DOHH2 (cell line): ENCODE measurements around the gene MS4A1.
"Not testable (repeated sequence)": the region's sequence is repeated elsewhere in the genome, so short reads cannot be mapped to it uniquely, and the experiment has no call there.

ENCODE experiments used
- H3F3A ChIP-seq: fragments of 200-600 bp; sonication (generic), shearing (Covaris generic); 2 replicates; pipeline ENCODE4 v1.6.0; 2016; ENCODE audit warnings: antibody characterized with exemption, mild to moderate bottlenecking; ENCODE audit not compliant: control insufficient read depth, insufficient read depth
- H3K27ac ChIP-seq: fragments of 200-600 bp; sonication (generic); 2 replicates; pipeline ENCODE4 v1.5.1; 2014; ENCODE audit warnings: low read depth, mild to moderate bottlenecking, low read length, moderate library complexity
- H3K27me3 ChIP-seq: fragments of 200-600 bp; sonication (generic); 2 replicates; pipeline ENCODE4 v1.6.1; 2014; ENCODE audit warnings: mild to moderate bottlenecking, low read length, mixed read lengths; ENCODE audit not compliant: control insufficient read depth
- H3K36me3 ChIP-seq: fragments of 200-600 bp; sonication (generic); 2 replicates; pipeline ENCODE4 v1.6.1; 2014; ENCODE audit warnings: mild to moderate bottlenecking, low read length, moderate library complexity, mixed read lengths; ENCODE audit not compliant: control insufficient read depth
- H3K4me1 ChIP-seq: fragments of 200-600 bp; sonication (generic); 2 replicates; pipeline ENCODE4 v1.6.1; 2014; ENCODE audit warnings: mild to moderate bottlenecking, low read length, mixed read lengths; ENCODE audit not compliant: control insufficient read depth
- H3K4me2 ChIP-seq: fragments of 200-600 bp; sonication (generic); 2 replicates; pipeline ENCODE4 v1.6.0; 2014; ENCODE audit warnings: mild to moderate bottlenecking, low read length, moderate library complexity
- H3K4me3 ChIP-seq: fragments of 200-600 bp; sonication (generic); 2 replicates; pipeline ENCODE4 v1.5.1; 2014; ENCODE audit warnings: mild to moderate bottlenecking, low read length, mixed read lengths
- H3K79me2 ChIP-seq: fragments of 200-600 bp; sonication (generic); 2 replicates; pipeline ENCODE4 v1.6.1; 2014; ENCODE audit warnings: mild to moderate bottlenecking, low read length, mixed read lengths; ENCODE audit not compliant: control insufficient read depth
- H3K9me2 ChIP-seq: fragments of 200-600 bp; sonication (generic); replicated peaks from 2 replicates; pipeline ENCODE4 v1.6.1; 2014; ENCODE audit warnings: mild to moderate bottlenecking, low read length, mixed read lengths; ENCODE audit not compliant: control insufficient read depth
- H3K9me3 ChIP-seq: fragments of 200-600 bp; sonication (generic); 2 replicates; pipeline ENCODE4 v1.6.1; 2014; ENCODE audit warnings: antibody characterized with exemption, low read length, mixed read lengths; ENCODE audit not compliant: control insufficient read depth, insufficient read depth
- H4K20me1 ChIP-seq: fragments of 200-600 bp; sonication (generic); 2 replicates; pipeline ENCODE4 v1.6.0; 2014; ENCODE audit warnings: low read depth, mild to moderate bottlenecking, antibody characterized with exemption, low read length, moderate library complexity; ENCODE audit not compliant: control insufficient read depth, insufficient read depth
- EZH2phosphoT487 ChIP-seq: fragments of 200-600 bp; sonication (generic); IDR thresholded peaks from 2 replicates; pipeline ENCODE4 v1.6.1; 2017; ENCODE audit warnings: borderline replicate concordance, mild to moderate bottlenecking, antibody characterized with exemption, low read length, moderate library complexity, mixed read lengths
- TF ChIP-seq, protein P1 (sequence below): fragments of 200-600 bp; sonication (generic); IDR thresholded peaks from one replicate; pipeline ENCODE4 v1.5.1; 2014; ENCODE audit warnings: antibody characterized with exemption, mild to moderate bottlenecking, low read depth, low read length; ENCODE audit not compliant: poor library complexity, severe bottlenecking

Gene MS4A1

DNA sequence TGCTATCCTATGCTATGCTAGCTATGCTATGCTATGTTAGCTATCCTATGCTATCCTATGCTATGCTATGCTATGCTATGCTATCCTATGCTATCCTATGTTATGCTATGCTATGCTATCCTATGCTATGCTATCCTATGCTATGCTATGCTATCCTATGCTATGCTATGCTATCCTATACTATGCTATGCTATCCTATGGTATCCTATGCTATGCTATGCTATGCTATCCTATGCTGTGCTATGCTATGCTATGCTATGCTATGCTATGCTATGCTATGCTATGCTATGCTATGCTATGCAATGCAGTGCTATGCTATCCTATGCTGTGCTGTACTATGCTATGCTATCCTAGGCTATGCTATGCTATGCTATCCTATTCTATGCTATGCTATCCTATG lies 8.6 kb upstream of the MS4A1 start:
- Histone ChIP-seq H3K9me3 (peaks cover 6% of the 10 kb centered on the region; the same call in 1 of the 2 replicates), H3K4me2 (peak overlapping the region; percentile 79), H3K27me3 (no peaks in the 10 kb centered on the region), H3K36me3 (no peaks in the 10 kb centered on the region), H3K27ac (no peak overlapping the region), H3K79me2 (no peaks in the 10 kb centered on the region), H3K9me2 (no peaks in the 10 kb centered on the region), H3K4me3 (peak overlapping the region; percentile 65; the same call in 1 of the 2 replicates), H3F3A (peaks cover 14% of the 10 kb centered on the region), H3K4me1 (peaks cover 63% of the 10 kb centered on the region), H4K20me1 (no peaks in the 10 kb centered on the region)
- TF ChIP-seq, protein P1, sequence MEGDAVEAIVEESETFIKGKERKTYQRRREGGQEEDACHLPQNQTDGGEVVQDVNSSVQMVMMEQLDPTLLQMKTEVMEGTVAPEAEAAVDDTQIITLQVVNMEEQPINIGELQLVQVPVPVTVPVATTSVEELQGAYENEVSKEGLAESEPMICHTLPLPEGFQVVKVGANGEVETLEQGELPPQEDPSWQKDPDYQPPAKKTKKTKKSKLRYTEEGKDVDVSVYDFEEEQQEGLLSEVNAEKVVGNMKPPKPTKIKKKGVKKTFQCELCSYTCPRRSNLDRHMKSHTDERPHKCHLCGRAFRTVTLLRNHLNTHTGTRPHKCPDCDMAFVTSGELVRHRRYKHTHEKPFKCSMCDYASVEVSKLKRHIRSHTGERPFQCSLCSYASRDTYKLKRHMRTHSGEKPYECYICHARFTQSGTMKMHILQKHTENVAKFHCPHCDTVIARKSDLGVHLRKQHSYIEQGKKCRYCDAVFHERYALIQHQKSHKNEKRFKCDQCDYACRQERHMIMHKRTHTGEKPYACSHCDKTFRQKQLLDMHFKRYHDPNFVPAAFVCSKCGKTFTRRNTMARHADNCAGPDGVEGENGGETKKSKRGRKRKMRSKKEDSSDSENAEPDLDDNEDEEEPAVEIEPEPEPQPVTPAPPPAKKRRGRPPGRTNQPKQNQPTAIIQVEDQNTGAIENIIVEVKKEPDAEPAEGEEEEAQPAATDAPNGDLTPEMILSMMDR = no peak
- no peak for TF ChIP-seq EZH2phosphoT487

DNA sequence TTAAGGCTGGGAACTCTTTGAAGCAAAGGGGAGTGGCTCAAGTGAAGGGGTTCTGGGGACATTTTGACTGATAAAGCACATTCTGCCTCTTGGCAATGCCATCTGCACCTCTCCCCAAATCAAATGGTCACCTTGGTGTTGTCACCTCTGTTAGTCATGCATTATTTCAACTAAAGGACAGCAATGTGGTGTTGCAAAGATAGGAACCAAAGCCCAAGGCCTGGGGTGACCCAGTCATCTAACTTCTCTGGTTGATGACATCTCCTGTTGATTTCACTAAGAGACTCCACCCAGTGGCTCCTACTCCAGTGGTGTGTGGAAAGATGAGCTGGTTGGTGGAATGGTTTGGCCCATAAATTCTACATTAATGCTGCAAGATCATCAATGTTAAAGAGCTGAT lies 7.8 kb upstream of the MS4A1 start:
- no peak overlapping the region for H3K4me2 ChIP-seq
- H3K9me2 ChIP-seq = no peaks in the 10 kb centered on the region
- H3K79me2 ChIP-seq = no peaks in the 10 kb centered on the region
- TF ChIP-seq, protein P1 = no peak
- no peak for TF ChIP-seq EZH2phosphoT487
- H3F3A ChIP-seq = peaks cover 11% of the 10 kb centered on the region
- no peaks in the 10 kb centered on the region for H3K36me3 ChIP-seq
- H3K9me3 ChIP-seq = peaks cover 6% of the 10 kb centered on the region; the same call in 1 of the 2 replicates
- H3K27ac ChIP-seq = no peak overlapping the region
- no peak overlapping the region for H3K4me3 ChIP-seq
- no peaks in the 10 kb centered on the region for H4K20me1 ChIP-seq
- H3K27me3 ChIP-seq = no peaks in the 10 kb centered on the region
- peaks cover 62% of the 10 kb centered on the region for H3K4me1 ChIP-seq

DNA sequence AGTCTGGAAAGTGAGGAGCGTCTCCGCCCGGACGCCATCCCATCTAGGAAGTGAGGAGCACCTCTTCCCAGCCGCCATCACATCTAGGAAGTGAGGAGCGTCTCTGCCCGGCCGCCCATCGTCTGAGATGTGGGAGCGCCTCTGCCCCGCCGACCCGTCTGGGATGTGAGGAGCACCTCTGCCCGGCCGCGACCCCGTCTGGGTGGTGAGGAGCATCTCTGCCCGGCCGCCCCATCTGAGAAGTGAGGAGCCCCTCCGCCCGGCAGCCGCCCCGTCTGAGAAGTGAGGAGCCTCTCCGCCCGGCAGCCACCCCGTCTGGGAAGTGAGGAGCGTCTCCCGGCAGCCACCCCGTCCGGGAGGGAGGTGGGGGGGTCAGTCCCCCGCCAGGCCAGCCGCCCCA lies 4.5 kb upstream of the MS4A1 start:
- Histone ChIP-seq H3F3A (peaks cover 28% of the 10 kb centered on the region), H3K79me2 (peaks cover 18% of the 10 kb centered on the region), H3K4me1 (peaks cover 62% of the 10 kb centered on the region), H3K36me3 (peaks cover 23% of the 10 kb centered on the region)
- not testable (repeated sequence) for H3K27me3 ChIP-seq, H4K20me1 ChIP-seq, H3K27ac ChIP-seq, H3K4me3 ChIP-seq, H3K4me2 ChIP-seq, H3K9me3 ChIP-seq, H3K9me2 ChIP-seq

DNA sequence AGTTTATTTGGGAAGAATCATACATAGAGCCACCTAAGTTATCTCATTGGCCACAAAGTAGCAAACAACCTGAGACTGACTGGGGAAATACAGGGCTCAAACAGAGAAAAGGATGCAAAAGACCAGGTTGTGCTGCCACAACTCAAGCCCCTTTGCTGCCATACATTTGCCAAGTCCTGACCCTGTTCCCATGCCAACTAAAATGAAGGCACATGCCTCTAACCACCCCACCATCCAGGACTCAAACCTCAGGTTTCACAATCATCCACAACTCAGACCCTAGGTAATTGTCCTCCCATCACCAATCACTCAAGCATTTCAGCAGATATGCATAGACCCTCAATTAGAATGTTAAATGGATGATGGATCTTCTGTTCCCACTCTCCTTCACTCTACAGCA lies 1.4 kb upstream of the MS4A1 start:
- Histone ChIP-seq H3K36me3 (peaks cover 53% of the 10 kb centered on the region), H3K27me3 (no peaks in the 10 kb centered on the region), H3K4me3 (peak overlapping the region; percentile 81), H3F3A (peaks cover 21% of the 10 kb centered on the region), H3K79me2 (peaks cover 49% of the 10 kb centered on the region), H3K27ac (peak overlapping the region; percentile 98), H4K20me1 (0 out of 2 replicates have a peak, but pooled peaks cover 3% of the 10 kb centered on the region), H3K4me2 (peak overlapping the region; percentile 93), H3K4me1 (peaks cover 52% of the 10 kb centered on the region), H3K9me3 (peaks cover 4% of the 10 kb centered on the region; the same call in 1 of the 2 replicates), H3K9me2 (no peaks in the 10 kb centered on the region)
- no peak for TF ChIP-seq EZH2phosphoT487
- TF ChIP-seq, protein P1 = no peak
